Glomerular visceral epithelial cell (primary cell): ENCODE data around the gene YTHDF1.
"Not testable (repeated sequence)": the region's sequence is repeated elsewhere in the genome, so short reads cannot be mapped to it uniquely, and the experiment has no call there.

Source experiments
- DNase-seq: peaks from one replicate; pipeline ENCODE4 v3.0.0-alpha.2; 2016; ENCODE audit errors: extremely low spot score

YTHDF1 gene

DNA sequence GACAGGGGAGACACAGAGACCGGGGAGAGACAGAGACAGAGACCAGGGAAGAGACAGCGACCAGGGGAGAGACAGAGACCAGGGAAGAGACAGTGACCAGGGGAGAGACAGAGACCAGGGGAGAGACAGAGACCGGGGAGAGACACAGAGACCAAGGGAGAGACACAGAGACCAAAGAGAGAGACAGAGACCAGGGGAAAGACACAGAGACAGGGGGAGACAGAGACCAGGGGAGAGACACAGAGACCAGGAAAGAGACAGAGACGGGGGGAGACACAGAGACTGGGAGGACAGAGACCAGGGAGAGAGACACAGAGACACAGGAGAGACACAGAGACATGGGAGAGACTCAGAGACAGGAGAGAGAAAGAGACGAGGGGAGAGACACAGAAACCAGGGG lies 43.9 kb downstream of the YTHDF1 start:
- DNase-seq = no peak

GRCh38 chr20:63169681-63170080 lies 46.2 kb downstream of the YTHDF1 start:
- DNase-seq = no peak

- no peak for DNase-seq
These were observed 47.1 kb downstream of the YTHDF1 start for GRCh38 chr20:63168861-63169260.

DNA sequence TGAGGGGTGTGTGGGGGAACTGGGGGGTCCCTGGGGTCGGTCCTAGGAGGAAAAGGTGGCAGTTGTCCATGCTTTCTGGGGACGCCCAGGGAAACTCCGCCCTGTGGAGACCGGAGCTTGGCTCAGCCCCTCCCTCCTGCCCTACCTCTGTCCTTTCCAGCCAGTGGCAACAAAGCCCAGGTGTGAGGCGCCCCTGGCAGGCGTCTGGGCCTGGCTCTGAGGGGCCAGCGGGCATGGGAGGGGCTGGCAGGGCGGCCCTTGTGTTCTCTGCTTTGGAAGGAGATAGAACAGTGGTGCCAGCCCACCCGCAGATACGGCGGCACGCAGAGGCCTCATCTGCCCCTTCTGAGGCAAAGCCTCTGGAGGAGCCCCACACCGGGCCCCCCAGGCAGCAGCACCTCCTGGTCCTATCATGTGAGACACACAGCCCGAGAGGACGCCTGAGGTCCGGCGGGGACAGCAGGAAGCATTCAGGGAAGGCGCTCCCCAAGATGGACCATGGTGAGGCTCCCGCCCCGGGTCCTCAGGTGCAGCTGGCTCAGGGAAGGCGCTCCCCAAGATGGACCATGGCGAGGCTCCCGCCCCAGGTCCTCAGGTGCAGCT lies 47.9 kb downstream of the YTHDF1 start:
- no peak for DNase-seq

DNA sequence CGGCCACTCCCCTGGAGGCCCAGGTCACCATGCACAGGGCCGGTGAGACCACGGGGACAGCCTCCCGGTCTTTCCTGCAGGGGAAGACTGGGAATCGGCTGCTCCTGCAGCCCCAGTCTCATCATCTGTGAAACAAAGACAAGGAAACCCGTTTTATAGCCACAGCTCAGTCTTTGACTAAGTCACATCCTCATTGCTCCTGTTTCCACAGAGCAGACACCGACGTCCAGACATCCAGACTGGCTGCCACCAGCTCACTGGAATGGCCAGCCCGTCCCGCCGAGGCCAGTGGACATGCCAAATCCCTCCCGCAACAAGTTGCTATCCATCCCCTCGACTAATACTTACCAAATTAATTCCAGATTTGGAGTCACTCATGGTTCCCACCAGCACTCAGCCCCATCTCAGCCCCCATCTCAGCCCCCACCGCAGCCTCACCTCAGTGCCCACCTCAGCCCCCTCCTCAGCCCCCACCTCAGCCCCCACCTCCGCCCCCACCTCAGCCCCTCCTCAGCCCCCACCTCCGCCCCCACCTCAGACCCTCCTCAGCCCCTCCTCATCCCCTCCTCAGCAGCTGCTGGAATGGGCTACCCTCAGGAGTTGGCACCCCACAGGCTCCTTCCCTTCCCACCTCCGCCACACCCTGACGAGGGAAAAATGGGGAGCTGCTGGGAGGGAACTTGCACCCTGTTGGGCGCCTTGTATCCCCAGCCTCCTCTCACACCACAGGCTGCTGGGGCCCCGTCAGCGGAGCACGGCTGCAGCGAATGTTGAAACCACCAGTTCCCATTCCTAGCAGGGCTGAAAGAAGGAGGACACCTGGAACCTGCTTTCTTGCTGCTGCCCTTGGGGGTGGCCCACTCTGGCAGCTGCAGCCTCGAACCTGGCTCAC lies 48.7 kb downstream of the YTHDF1 start:
- DNase-seq = peak; percentile 28

GRCh38 chr20:63166193-63167020 lies 49.5 kb downstream of the YTHDF1 start:
- DNase-seq = no peak

GRCh38 chr20:63165356-63166192 lies 50.4 kb downstream of the YTHDF1 start:
- no peak for DNase-seq

DNA sequence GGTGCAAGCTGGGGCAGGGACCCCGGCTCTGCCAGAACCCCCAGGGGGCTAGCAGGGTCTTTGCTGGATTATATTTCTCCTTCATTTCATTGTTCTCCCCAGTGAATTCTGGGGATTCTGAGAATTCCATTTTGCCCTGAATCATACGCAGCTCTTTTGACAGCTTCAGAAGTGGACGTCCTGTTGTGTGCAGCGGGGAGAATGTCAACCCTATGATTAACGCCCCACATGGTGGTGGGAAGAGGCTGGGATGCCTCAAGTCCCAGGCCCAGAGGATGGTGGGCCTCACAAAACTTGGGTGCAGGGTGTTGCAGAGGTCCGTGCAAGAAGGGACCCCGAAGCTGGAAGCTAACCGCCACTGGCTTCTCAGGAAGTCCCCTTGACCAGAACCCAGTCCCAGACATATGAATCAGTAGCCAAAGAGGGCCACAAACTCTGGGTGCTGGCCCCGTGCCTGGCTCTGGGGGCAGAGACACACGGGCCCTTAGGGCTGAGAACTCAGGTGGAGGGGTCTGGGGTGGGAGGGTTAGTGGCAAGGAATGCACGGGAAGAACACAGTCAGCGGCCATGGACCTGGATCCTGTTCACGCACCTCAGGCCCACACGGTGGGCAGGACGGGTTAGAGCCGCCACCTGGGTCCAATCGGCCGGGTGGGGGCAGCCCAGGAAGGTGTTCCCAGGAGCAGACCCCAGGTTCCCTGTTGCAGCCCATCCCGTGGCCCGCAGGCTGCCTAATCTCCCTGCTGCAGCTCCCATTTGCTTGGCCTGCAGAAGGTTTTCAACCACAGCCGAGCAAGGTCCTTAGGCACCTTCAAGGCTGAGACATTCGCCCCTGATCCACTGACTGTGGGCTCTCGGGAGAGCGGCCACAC lies 51.2 kb downstream of the YTHDF1 start:
- DNase-seq = no peak

GRCh38 chr20:63163596-63164483 lies 52.1 kb downstream of the YTHDF1 start:
- DNase-seq = no peak

GRCh38 chr20:63163171-63163570 lies 52.8 kb downstream of the YTHDF1 start:
- no peak for DNase-seq

DNA sequence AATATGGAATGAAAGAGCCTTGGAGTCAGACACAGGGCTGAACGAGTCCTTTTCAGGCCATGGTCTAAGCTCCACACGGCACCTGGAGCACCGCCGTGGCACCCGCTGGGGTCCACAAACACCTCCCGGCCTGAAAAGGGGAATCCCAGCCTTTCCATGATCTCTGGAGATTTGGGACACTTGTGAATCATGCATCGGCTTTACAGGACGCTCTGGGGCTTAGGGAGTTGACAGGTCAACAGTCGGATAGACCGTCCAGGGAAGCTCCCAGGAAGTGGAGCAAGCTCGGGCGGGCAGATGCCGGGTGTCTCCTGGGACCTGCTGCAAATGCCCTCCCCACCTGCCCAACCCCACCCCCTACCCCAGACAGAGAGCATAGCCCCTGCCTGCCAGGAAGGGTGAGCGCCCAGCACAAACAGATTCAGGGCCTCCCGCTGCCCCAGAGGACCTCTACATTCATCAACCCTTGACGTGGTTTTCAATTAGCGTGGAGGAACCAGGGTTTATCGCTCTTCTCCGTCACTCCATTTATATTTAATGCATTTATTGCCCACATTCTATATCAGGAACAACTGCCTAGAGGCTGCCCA lies 53.6 kb downstream of the YTHDF1 start:
- DNase-seq = no peak

GRCh38 chr20:63161176-63161651 lies 54.7 kb downstream of the YTHDF1 start:
- DNase-seq = no peak

- no peak for DNase-seq
These were observed 55.2 kb downstream of the YTHDF1 start for GRCh38 chr20:63160641-63161175.

- no peak for DNase-seq
These were observed 55.9 kb downstream of the YTHDF1 start for GRCh38 chr20:63159826-63160640.

GRCh38 chr20:63159251-63159650 lies 56.7 kb downstream of the YTHDF1 start:
- DNase-seq = not testable (repeated sequence)

DNA sequence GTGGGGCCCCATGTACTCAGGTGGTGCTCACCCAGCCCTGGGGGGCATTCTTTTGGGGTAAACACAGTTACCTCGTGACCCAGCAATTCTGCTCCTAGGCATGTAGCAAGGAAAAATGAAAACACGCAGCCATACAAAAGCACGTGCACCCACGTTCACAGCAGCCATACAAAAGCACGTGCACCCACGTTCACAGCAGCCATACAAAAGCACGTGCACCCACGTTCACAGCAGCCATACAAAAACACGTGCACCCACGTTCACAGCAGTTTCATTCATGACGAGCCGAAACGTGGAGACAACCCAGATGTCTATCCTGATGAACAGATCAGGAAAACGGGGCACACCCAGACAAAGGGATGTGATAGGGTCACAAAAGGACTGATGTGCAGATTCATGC lies 57.1 kb downstream of the YTHDF1 start:
- no peak for DNase-seq

- DNase-seq = no peak
These were observed 57.6 kb downstream of the YTHDF1 start for GRCh38 chr20:63158352-63158751.

- not testable (repeated sequence) for DNase-seq
These were observed 58.5 kb downstream of the YTHDF1 start for GRCh38 chr20:63157431-63157830.
